NCI-H2171 (cell line): ENCODE results near the gene FBXL14.
"Not testable (repeated sequence)": the region's sequence is repeated elsewhere in the genome, so short reads cannot be mapped to it uniquely, and the experiment has no call there.

Experiments used
- DNase-seq: peaks from one replicate; lab custom pipeline; 2025; lab: John Stamatoyannopoulos, UW

The FBXL14 gene

DNA sequence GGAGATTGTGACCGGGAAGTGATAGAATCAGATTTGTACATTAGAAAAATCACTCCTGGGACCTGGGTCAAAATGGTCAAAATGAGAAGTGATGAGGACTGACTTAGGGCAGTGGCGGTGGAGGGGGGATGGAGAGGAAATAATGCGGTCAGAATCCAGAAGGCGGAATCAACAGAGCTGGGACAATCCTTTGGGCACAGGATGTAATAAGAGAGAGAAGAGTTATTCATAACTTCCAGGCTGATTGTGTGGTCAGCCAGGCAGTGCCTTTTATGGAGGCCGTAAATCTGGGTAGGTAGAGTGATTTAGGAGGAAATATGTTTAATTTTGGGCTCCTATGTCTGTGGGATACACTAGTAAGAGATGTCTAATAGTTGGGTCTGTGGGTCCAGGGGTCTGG, 21.6 kb downstream of the FBXL14 start:
- no peak for DNase-seq

DNA sequence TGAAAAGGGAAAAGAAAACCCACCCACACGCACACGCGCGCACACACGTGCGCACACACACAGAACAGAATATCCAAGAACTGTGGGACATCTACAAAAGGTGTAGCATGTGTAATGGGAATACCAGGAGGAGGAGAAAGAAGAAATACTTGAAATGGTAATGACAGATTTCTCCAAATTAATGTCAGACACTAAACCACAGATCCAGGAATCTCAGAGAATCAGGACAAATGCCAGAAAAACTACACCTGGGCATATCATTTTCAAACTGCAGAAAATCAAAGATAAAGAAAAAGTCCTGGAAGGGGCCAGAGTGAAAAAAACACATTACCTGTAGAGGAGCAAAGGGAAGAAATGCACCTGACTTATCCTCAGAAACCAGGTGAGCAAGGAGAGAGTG, 26.5 kb downstream of the FBXL14 start:
- DNase-seq, result no peak

DNA sequence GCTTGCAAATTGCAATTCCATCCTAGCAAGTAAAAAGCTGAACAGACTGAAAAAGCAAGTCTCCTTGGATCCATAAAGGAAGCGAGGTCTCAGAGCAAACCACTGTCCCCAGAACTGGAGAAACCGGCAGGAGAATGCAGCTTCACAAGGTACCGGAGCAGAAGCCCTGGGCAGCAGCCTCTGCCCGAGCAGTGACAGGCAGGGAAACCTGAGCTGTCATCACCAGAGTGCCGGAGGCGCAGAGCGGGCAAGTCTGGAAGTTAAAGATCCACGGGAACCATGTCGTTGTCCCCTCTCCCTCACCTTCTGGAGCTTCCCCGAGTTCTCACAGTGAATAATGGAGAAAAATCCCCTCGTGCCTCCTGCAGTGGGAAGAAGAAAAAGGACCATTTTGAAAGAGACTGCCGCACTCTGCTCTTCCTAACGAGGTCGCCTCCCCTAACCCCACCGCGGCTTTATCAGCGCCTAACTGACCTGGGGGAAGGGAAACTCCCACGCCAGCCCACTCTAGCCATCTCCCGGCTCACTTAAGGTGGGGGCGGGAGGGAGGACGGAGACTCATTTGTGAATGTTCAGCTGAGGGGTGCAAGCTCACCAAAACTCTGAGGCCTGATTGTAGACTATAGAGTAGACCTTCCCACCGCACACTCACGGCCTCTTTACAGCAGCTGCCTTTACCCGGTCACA, 27.8 kb downstream of the FBXL14 start:
- DNase-seq, result no peak

DNA sequence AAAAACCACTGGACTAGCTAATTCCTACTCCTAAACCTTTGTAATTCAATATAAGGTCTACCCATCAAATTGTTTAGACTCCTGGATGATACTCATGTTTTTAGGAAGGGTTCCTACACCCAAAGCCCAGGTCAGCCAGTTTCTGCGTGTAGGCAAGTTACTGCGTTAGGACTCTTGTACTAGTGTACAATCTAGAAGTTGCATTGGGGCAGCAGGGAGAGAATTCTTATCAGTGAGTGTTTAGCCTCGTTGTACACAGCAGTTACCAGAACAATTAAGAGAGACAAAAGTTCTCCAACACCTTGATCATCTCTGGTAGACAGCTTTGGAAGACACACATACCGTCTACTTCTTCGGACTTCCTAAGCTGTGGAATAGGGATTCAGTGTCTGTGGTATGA, 29.2 kb downstream of the FBXL14 start:
- no peak for DNase-seq

DNA sequence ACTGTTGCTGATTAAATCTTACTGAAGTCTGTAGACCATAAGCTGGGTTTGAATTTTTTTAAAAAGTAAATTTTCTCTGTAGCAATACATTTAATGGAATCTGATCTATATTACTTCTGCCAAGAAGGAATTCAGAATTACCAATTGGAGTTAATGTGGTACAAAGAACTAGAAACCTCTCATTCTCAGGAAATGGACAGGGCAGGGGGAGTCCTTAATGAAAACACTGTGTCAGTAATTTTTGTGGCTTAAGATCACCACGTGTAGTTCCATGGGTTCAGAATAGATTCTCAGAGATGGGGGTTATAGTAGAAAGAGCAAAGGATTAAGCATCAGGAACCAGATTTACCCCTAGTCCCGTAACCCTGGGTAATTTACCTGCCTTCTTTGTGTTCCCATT, 30.3 kb downstream of the FBXL14 start:
- no peak for DNase-seq

DNA sequence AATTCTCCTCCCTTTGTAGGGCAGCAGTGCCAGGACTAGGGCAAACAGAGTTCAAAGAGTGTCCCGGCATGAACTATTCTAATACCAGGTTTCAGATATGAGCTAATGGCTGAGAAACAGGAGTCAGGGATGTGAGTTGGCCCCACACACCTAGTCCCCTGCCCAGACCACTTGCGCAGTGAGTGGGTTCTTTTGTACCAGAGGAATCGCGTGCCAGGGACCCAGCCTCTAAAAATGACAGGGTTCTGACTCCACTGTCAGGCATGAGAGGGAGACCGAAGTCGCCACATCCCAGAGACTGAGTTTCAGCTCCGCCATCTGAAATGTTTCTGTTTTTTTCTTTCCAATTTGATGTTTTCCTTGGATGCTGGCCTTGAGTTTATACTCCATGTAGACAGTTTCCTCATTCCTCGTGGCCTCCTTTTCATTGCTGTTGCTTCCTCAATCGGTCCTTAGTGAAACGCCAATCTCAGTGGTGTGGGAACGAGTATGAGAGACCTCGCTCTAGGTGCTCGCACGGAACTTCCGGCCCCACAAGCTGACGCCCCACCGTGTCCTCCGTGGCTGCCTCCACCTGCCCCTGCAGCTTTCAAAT, 31.5 kb downstream of the FBXL14 start:
- no peak for DNase-seq

DNA sequence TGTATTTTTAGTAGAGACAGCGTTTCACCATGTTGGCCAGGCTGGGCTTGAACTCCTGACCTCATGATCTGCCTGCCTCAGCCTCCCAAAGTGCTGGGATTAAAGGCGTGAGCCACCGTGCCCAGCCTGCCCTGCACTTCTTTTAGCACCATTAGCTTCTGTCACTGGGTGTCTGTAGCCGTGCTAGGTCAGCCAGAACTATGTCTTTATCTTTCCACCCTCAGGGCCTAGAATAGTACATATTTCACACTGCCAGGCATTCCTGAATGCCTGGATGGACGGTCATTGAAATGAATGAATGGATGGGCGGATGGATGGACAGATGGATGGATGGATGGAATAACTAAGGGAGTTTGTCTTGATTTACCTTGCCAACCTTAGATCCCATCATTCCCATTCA, 33.7 kb downstream of the FBXL14 start:
- no peak for DNase-seq

DNA sequence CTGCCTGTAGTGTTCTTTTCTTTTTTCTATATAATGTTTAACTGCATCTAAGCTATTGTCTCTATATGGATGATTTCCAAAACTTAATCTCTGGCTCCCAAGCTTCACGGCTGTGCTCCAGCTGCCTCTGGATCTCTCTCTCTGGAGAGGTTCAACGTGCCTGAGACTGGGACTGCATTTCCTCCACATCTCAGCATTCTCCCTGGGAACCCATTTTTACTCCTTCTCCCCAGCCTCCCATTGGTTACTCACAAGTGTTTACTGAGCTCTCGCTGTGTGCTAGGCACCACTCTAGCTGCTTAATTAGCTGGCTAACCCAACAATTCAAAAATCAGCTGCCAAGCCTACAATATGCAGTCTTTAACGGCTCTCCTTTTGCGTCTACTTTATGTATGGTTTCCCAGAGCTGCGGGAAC, 34.7 kb downstream of the FBXL14 start:
- DNase-seq, result no peak

DNA sequence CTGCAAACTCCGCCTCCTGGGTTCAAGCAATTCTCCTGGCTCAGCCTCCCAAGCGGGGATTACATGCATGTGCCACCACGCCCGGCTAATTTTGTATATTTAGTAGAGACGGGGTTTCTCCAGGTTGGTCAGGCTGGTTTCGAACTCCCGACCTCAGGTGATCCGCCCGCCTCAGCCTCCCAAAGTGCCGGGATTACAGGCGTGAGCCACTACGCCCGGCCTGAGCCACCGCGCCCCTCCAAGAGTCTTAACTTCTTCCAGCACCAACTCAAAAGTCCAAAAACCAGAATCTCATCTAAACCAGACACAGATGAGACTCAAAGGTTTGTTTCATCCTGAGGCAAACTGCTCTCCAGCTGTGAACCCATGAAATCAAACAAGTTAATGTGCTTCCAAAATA, 36.3 kb downstream of the FBXL14 start:
- not testable (repeated sequence) for DNase-seq

DNA sequence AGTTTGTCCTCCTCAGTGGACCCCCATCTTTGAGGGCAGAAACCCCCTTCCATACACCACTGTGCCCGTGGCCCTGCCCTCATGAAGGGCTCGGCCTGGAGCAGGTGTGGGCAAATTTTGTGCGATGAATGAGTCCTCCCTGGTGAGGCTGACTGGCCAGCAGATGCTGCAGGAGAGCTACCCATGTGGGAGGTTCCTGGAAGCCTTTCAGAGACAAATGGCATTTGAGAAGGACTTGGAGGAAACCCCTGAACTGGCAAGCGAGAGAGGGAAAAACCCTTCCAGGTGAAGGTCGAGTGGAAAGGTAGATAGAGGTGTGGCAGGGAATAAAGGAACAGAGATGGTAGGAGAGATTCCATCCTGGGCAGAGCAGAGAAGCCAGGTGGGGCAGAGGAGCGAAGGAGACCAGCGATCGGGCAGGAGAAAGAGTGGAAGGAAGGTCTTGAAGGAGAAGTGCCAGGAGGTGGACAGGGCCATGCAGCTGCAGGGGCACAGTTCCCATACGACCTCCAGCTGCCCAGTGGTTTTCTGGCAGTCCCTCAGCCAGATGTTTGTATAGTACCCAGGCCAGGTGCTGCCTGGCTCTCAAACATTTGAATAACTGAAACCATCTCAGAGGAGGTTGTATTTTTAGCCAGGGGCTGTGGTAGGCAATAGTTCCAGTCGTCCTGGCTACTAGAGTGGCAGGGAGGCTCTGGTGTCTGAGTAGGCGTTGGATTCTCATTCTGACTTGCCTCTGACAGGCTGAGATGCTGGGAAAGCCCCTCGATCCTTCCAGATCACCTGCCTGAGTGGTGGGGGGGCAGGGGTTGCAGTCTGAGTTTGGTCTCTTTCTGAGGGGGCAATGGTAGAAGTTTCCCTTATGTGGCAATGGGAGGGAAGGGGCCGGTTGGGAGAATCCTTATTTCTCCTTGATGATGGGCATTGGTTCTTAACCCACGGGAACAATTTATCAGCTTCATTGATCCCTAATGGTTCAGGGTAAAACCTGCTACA, 40.1 kb downstream of the FBXL14 start:
- no peak for DNase-seq

DNA sequence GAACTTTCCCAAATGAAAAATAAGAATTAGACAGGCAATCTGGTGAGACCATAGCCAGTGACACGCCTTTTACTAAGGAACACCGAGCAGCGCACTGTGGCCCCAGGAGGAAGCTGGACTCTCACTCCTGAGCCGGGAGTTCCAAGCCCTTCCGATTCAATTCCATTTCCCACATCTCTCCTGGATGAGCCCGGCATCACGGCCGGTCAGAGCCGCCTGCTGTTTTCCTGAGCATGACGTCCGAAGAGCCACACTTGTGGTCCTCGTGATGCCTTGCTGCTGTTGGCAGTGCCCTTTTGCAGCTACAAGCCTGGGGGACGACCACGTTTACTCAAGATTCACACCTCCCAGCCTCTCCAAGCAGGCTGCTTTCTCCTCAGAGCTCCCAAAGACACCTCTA, 40.8 kb downstream of the FBXL14 start:
- no peak for DNase-seq

DNA sequence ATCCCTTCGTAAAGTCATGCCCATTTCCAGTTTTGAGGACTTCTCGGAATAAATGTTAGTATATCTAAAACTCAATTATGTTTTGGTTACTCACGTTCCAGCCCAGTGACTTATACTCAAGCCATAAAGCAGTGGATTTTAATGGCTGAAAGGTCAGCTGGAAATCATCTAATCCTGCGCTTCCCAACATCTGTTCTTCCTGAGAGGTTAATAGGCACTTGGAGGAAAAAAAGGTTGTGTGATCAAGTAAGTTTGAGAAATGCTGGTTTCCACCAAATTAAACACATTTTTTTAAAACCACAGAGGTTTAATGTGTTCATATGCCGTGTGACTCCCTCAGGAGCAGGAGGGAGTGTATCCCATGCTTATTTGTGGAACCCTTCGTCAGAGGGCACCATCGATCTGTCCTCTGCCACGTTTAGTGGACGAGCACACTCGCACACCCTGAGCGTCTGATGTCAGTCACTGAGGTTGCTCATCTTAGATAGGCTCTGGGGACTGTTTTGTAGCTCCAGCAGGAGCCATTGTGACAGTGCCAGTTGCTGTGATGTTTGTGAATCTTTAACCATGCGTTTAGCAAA, 41.4 kb downstream of the FBXL14 start:
- DNase-seq, result no peak

DNA sequence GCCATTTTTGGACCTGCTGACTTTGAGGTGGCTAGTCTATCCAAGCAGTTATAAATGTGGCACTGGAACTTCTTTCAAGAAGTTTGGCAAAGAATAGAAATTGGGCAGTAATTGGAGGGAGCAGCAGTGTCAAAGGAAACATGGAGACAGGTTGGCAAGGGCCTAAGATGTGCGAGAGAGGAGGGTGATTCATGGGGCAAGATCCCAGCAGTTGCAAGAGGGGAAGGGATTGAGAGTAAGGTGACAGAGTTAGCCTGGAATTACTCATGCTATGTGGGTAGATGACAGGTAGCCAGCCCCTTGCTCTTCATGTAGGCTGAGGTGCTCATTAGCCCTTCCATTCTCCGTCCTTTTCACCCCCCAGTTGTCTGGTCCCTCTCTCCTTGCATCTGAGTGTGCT, 42.2 kb downstream of the FBXL14 start:
- no peak for DNase-seq

DNA sequence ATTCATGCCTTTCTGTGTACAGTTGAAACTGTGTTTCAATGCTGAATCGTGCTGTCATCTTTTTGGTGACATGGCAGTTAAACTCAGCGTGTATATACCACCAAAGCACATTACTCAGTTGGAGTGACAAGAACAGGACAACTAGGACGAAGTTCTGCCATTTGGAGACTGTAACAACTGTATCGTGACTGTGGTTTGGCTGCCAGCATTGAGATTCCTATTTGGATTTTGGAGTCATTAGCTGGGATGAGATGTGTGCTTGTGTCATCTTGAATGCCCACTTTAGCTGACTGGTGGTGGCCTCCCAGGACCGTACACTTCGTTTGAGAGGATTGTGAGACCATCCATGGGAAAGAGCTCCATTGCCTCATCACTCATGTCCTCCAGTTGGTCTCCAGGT, 42.9 kb downstream of the FBXL14 start:
- no peak for DNase-seq

DNA sequence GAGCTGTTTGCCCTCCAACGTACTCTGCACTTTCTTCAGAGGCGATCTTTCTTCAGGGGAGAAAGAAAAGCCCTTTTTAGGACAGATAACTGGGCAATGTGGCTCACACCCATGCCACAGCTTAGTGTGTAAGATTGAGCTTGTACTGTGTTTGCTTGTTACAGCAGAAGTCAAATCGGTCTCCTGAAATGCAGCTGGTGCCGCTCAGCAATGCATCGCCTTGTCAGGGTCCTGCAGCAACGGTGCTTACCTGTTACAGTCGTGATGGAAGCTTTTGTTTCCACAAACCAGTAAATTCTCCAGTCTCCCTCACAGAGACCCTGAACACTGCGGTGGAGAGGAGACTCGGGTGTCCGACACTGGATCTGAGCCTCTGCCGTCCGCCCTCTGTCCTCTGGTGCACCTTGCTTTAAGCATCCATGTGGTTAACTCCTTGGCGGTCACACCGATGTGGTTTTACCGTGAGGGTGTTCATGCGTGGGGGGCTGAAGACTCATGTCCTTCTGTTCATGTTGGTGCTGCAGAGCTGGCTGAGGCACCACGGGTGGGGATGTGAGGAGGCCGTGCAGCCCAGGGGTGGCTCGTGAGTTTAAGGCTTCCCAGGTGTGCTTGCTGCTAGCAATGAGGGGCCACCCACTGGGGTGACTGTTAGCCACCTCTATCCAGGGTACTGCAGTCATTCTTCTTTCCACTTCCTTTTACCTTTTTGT, 47.3 kb downstream of the FBXL14 start:
- DNase-seq, result no peak

DNA sequence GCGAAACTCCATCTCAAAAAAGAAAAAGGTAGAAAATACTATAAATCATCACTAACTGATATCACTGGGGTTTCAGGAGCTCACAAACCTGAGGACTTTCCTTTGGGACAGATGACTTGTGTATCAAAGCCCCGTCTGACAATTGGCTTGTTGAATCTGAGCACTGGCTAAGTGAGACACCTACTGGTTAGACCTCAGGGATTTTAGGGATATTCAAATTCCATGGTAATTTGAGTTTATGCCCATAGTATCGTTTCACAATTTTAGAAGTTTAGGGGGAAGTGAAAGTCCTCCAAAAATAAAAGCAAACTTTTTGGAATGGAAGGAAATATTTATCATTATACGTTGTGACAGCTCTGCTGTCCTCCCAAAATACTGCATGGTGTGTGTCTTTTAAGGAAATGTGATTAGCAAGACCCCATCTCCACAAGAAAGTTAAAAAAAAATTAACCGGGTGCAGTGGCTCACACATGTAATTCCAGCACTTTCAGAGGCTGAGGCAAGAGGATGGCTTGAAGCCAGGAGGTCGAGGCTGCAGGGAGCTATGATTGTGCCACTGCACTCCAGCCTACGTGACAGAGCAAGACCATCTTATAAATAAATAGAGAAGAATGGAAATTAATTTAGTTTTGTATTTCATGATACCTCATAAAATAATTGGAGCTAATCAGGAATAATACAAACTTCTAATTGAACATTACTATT, 49.2 kb downstream of the FBXL14 start:
- DNase-seq, result no peak

DNA sequence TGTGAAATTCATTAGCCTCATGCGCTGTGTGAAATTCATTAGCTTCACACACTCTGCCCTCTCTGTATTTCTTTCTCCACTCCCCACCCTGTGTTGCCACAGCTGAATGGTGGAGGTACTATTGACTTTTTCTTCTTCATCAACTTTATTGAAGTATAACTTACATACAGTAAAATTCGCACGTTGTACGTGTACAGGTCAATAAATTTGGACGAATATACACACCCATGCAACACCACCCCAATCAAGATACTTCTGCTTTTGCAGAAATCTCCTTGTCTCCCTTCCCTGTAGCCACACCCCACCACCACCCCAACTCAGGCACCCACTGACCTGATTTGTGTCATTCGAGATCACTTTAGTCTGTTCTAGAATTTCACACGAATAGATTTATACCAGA, 51.8 kb downstream of the FBXL14 start:
- no peak for DNase-seq

DNA sequence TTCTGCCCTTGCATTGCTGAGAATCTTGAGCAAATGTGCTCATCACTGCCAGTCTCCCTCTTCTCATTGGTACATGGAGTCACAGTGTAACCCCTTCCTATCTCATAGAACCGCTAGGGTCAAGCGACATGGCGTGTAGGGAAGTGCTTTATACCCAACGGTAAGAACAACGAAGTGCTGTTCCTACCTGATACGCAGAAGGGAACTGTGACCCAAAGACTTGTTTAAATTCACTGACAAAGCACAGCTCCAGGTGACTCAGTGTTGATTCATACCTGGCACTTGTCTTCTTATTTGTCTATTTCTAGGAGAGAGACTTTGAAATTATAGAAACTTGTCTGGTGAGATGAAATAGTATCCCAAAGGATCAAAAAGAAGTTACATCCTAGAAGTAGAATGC, 53.7 kb downstream of the FBXL14 start:
- DNase-seq, result no peak

DNA sequence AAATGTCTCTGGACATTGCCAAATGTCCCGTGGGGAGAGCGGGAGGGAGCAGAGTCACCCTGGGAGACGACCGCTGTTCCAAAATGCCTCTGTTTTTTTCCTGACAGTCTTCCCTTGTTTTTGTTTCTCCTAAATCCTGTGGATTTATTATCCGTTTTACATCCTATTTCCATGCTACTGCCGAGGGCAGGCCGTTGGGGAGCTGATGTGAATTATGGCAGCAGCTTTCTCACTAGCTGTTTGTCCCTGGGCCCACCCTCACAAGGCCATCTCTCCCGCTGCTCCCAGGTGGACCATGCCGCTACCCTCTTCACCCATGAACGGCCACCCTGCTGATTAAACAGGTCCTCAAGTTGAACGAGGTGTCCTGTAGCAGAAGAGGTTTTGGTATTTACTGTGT, 55.2 kb downstream of the FBXL14 start:
- DNase-seq, result no peak

DNA sequence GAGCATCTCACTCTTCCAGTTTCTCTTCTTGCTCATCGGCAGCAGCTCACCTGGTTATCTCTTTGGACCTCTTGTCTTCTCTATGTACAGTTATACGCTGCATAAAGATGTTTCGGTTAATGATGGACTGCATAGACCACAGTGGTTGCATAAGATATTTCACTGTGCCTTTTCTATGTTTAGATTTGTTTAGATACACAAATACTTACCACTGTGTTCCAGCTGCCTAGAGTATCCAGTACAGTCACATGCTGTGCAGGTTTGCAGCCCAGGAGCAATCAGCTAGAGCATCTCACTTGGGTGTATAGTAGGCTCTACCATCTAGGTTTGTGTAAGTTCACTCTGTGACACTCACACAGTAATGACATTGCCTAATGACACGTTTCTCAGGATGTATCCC, 57.6 kb downstream of the FBXL14 start:
- no peak for DNase-seq

DNA sequence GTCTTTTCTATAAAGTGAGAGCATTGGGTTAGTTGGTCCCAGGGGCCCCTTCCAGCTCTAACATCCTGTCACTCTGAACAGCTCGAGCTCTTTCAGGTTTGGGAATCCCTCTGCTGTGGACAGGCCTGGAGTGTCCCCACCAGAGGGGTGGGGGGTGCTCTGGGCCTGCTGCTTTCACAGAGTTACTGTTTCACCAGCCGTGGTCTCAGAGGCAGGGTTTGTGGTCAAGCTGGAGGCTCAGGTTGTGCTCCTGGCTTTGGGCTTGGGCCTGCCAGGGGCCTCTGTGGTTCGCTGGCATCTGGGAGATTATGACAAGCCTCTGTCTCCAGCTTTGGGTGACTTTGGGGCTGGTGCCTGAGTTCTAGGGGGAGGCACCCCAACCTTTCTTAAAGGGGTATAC, 59.6 kb downstream of the FBXL14 start:
- DNase-seq, result no peak
